HCT116 (cell line): Measurements from ENCODE around the gene PCDH9. TPM values are rescaled to one million over a fixed set of nuclear protein-coding genes. Genes with fewer than 3 reads are reported as not detected.

ENCODE experiments used
- ATAC-seq: fragments of 200-7000 bp; cut with Tn5 transposase; 2 replicates; pipeline ENCODE4 v1.9.1; 2020; ENCODE audit warnings: mild to moderate bottlenecking, moderate library complexity
- BruUV-seq: library from RNA; stranded (reverse); fragments of 400-500 nt; replicated peaks from 2 replicates; lab custom pipeline; 2021; lab: Mats Ljungman, UMichigan
- CTCF ChIA-PET: fragments of 300-600 bp; sonication (Branson Sonifier 250); formaldehyde crosslinking; loops from one replicate; lab custom pipeline; 2021; ENCODE audit warnings: antibody characterized with exemption; lab: Charles Lee
- POLR2A ChIA-PET: fragments of 300-600, 350-600 bp; sonication (Branson Sonifier 250); formaldehyde crosslinking; loops from one replicate; lab custom pipeline; 2021; ENCODE audit warnings: antibody characterized with exemption; lab: Charles Lee
- RAD21 ChIA-PET, 2 experiments: fragments of 300-600 bp; sonication (Branson Sonifier 250); formaldehyde crosslinking; loops; one replicate each; lab custom pipeline; 2023; ENCODE audit warnings: low total read pairs in 2 of 2; ENCODE audit not compliant: uncharacterized antibody in 2 of 2, unreplicated experiment in 2 of 2, low non-redundant PET in 1 of 2; lab: Charles Lee
- DNase-seq: peaks from one replicate; pipeline ENCODE4 v3.0.0-alpha.2; 2010; ENCODE audit warnings: low read depth, low spot score
- H2AFZ ChIP-seq: fragments of 200-600 bp; shearing (Covaris generic), sonication (generic); 2 replicates; pipeline ENCODE4 v1.6.1; 2017; ENCODE audit warnings: low read depth, mixed run types, mixed read lengths, antibody characterized with exemption, low read length; ENCODE audit not compliant: poor library complexity, severe bottlenecking
- H3K27ac ChIP-seq: 2 replicates; pipeline ENCODE4 v1.5.1; 2012; ENCODE audit warnings: low read depth, low read length
- H3K27me3 ChIP-seq: fragments of 200-600 bp; sonication (generic); 2 replicates; pipeline ENCODE4 v1.6.1; 2016; ENCODE audit warnings: mixed run types, low read length, mixed read lengths; ENCODE audit not compliant: insufficient read depth
- H3K36me3 ChIP-seq, 2 experiments: fragments of 200-500 bp in 1 of 2; fragments of 200-600 bp in 1 of 2; sonication (Bioruptor generic) in 1 of 2; sonication (generic) in 1 of 2; 2 replicates each; pipeline versions ENCODE4 v1.5.1 to v1.6.1; 2014 to 2016; ENCODE audit warnings: low read length in 2 of 2, inconsistent platforms in 1 of 2, mixed read lengths in 1 of 2, mixed run types in 1 of 2; ENCODE audit not compliant: insufficient read depth in 2 of 2, control insufficient read depth in 1 of 2
- H3K4me1 ChIP-seq, 2 experiments: fragments of 200-600 bp in 1 of 2; sonication (generic) in 1 of 2; 2 replicates each; pipeline versions ENCODE4 v1.5.1 to v1.6.1; 2012 to 2017; ENCODE audit warnings: low read length in 2 of 2, inconsistent platforms in 1 of 2, mild to moderate bottlenecking in 1 of 2, mixed read lengths in 1 of 2, mixed run types in 1 of 2, moderate library complexity in 1 of 2; ENCODE audit not compliant: insufficient read depth in 2 of 2, control insufficient read depth in 1 of 2
- H3K4me2 ChIP-seq: fragments of 200-600 bp; sonication (generic); 2 replicates; pipeline ENCODE4 v1.6.1; 2017; ENCODE audit warnings: mixed run types, low read length, mixed read lengths
- H3K4me3 ChIP-seq, 2 experiments: fragments of 200-600 bp in 1 of 2; sonication (generic) in 1 of 2; replicated peaks in 1 of 2; 2 replicates each; pipeline ENCODE4 v1.5.1; 2011 to 2016; ENCODE audit warnings: low read length in 2 of 2, control low read depth in 1 of 2, low read depth in 1 of 2, mild to moderate bottlenecking in 1 of 2, mixed read lengths in 1 of 2, mixed run types in 1 of 2
- H3K79me2 ChIP-seq: fragments of 200-600 bp; sonication (generic); 2 replicates; pipeline ENCODE4 v1.6.1; 2017; ENCODE audit warnings: mild to moderate bottlenecking, mixed run types, low read length, moderate library complexity, mixed read lengths; ENCODE audit not compliant: insufficient read depth
- H3K9ac ChIP-seq: fragments of 200-600 bp; sonication (generic); 2 replicates; pipeline ENCODE4 v1.6.1; 2016; ENCODE audit warnings: low read length, mixed read lengths
- H3K9me2 ChIP-seq: fragments of 200-600 bp; sonication (generic), shearing (Covaris generic); 2 replicates; pipeline ENCODE4 v1.6.1; 2017; ENCODE audit warnings: mixed run types, mild to moderate bottlenecking, moderate library complexity; ENCODE audit not compliant: insufficient read depth
- H3K9me3 ChIP-seq, 2 experiments: fragments of 200-500 bp in 1 of 2; fragments of 200-600 bp in 1 of 2; sonication (Bioruptor generic) in 1 of 2; sonication (generic) in 1 of 2; 2 replicates each; pipeline ENCODE4 v1.6.1; 2014 to 2017; ENCODE audit warnings: low read length in 2 of 2, mixed read lengths in 2 of 2, inconsistent platforms in 1 of 2, low read depth in 1 of 2, mild to moderate bottlenecking in 1 of 2, mixed run types in 1 of 2, moderate library complexity in 1 of 2; ENCODE audit not compliant: control insufficient read depth in 1 of 2, insufficient read depth in 1 of 2
- H4K20me1 ChIP-seq: fragments of 200-600 bp; sonication (generic), shearing (Covaris generic); 2 replicates; pipeline ENCODE4 v1.6.1; 2017; ENCODE audit warnings: mixed run types, mild to moderate bottlenecking, moderate library complexity; ENCODE audit not compliant: insufficient read depth
- CBX3 ChIP-seq: IDR thresholded peaks from 2 replicates; pipeline ENCODE4 v1.6.1; 2012; ENCODE audit warnings: low read depth
- CEBPB ChIP-seq: IDR thresholded peaks from 2 replicates; pipeline ENCODE4 v1.6.1; 2012; ENCODE audit warnings: low read depth
- EGR1 ChIP-seq: IDR thresholded peaks from 2 replicates; pipeline ENCODE4 v1.6.1; 2012; ENCODE audit warnings: low read depth
- ELF1 ChIP-seq: IDR thresholded peaks from 2 replicates; pipeline ENCODE4 v1.6.1; 2012; ENCODE audit warnings: low read depth, borderline replicate concordance
- EZH2 ChIP-seq: fragments of 200-600 bp; sonication (generic); IDR thresholded peaks from 2 replicates; pipeline ENCODE4 v1.6.1; 2017; ENCODE audit warnings: antibody characterized with exemption, mixed run types
- EZH2phosphoT487 ChIP-seq: fragments of 200-600 bp; IDR thresholded peaks from 2 replicates; pipeline ENCODE4 v1.6.1; 2018; ENCODE audit warnings: antibody characterized with exemption, borderline replicate concordance
- FOSL1 ChIP-seq: IDR thresholded peaks from 2 replicates; pipeline ENCODE4 v1.6.1; 2012; ENCODE audit warnings: low read depth
- MAX ChIP-seq: IDR thresholded peaks from 2 replicates; pipeline ENCODE4 v1.6.1; 2012
- POLR2A ChIP-seq: IDR thresholded peaks from 2 replicates; pipeline ENCODE4 v1.7.0; 2011; ENCODE audit warnings: borderline replicate concordance; ENCODE audit not compliant: insufficient read depth, insufficient read length; ENCODE audit errors: extremely low read depth
- POLR2AphosphoS5 ChIP-seq: IDR thresholded peaks from 2 replicates; pipeline ENCODE4 v1.6.1; 2011; ENCODE audit warnings: mild to moderate bottlenecking, low read depth, low read length, moderate library complexity
- RAD21 ChIP-seq: IDR thresholded peaks from 2 replicates; pipeline ENCODE4 v1.6.1; 2012; ENCODE audit warnings: low read depth, mild to moderate bottlenecking
- REST ChIP-seq: IDR thresholded peaks from 2 replicates; pipeline ENCODE4 v1.6.1; 2012; ENCODE audit warnings: low read depth
- SIN3A ChIP-seq: IDR thresholded peaks from 2 replicates; pipeline ENCODE4 v1.6.1; 2012; ENCODE audit warnings: low read depth
- SP1 ChIP-seq: IDR thresholded peaks from 2 replicates; pipeline ENCODE4 v1.6.1; 2012; ENCODE audit warnings: low read depth
- SRF ChIP-seq: IDR thresholded peaks from 2 replicates; pipeline ENCODE4 v1.6.1; 2012; ENCODE audit warnings: low read depth
- TCF7L2 ChIP-seq: IDR thresholded peaks from 2 replicates; pipeline ENCODE4 v1.7.0; 2011; ENCODE audit warnings: borderline replicate concordance, inconsistent platforms; ENCODE audit not compliant: insufficient read depth, insufficient read length; ENCODE audit errors: extremely low read depth
- ZFX ChIP-seq: fragments of 450-650 bp; IDR thresholded peaks from 2 replicates; pipeline ENCODE4 v1.6.1; 2017
- ZNF274 ChIP-seq: fragments of 200-500 bp; sonication (Bioruptor generic); IDR thresholded peaks from 2 replicates; pipeline ENCODE4 v1.6.1; 2014; ENCODE audit warnings: mild to moderate bottlenecking, low read depth, low read length, inconsistent platforms
- intact Hi-C: fragments of 100-400 bp; cut with micrococcal nuclease; formaldehyde crosslinking; loops from 2 replicates; pipeline ENCODE4 v1.10.0; 2022
- total RNA-seq: library from RNA; stranded (reverse); gene quantifications from one replicate; pipeline ENCODE4 v1.2.1, GENCODE V29; 2021; ENCODE audit not compliant: unreplicated experiment

Gene PCDH9
- total RNA-seq, 1 experiment from 2014 or later = 0.02 TPM

DNA sequence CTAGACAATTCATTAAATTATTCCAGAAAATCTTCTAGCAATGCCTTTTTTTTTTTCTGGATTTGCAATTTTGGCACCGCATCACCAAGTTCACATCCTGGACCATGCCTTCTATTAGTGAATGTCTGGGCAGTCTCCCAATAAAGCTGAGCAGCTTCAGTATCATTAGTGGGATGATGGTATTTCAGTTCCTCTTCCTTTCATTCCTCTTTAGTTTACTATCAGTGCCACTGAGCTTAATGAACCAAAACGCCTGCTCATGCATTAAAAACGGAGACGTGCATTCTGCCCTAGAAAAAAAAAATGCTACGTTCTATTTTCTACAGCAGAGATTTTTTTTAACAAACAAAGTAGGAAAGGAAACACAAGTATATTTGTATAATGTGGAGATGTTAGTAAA is 343.0 kb downstream of the PCDH9 start:
- Histone ChIP-seq H2AFZ (no peak overlapping the region), H3K27ac (no peak overlapping the region), H3K79me2 (no peaks in the 10 kb centered on the region), H3K4me1 (no peaks in the 10 kb centered on the region), H3K27me3 (no peaks in the 10 kb centered on the region), H3K9me2 (no peaks in the 10 kb centered on the region), H4K20me1 (no peaks in the 10 kb centered on the region), H3K9ac (no peak overlapping the region), H3K9me3 (no peaks in the 10 kb centered on the region), H3K36me3 (no peaks in the 10 kb centered on the region), H3K4me2 (no peak overlapping the region), H3K4me3 (no peak overlapping the region)
- POLR2A ChIA-PET = no interaction called here
- CTCF ChIA-PET = no interaction called here
- ATAC-seq = no peak
- RAD21 ChIA-PET = no interaction called here
- intact Hi-C loops = no loop called here
- no TSS peak for BruUV-seq
- DNase-seq = no peak
- TF ChIP-seq MAX (no peak), ELF1 (no peak), EZH2 (no peak), FOSL1 (no peak), SP1 (no peak), CBX3 (no peak), POLR2A (no peak), ZFX (no peak), POLR2AphosphoS5 (no peak), SIN3A (no peak), ZNF274 (no peak), RAD21 (no peak), REST (no peak), CEBPB (no peak), TCF7L2 (no peak), EGR1 (no peak), EZH2phosphoT487 (no peak), SRF (no peak)
